A549 treated with ZK216348 at 1 μM for 4 hours (cell line): Measurements from ENCODE around the gene SHISA8. TPM values are rescaled to one million over a fixed set of nuclear protein-coding genes. Genes with fewer than 3 reads are reported as not detected.

Source experiments
- total RNA-seq: library from RNA; stranded (reverse); fragments of 200-300 nt; extraction: Qiagen RNA extraction; gene quantifications from 5 replicates; pipeline ENCODE4 v1.2.3, GENCODE V29; 2022; ENCODE audit warnings: low read depth

The SHISA8 gene
- 0.14 to 0.29 TPM (median 0.29 TPM) in 3 of 5 replicates, not detected in the others for total RNA-seq

DNA sequence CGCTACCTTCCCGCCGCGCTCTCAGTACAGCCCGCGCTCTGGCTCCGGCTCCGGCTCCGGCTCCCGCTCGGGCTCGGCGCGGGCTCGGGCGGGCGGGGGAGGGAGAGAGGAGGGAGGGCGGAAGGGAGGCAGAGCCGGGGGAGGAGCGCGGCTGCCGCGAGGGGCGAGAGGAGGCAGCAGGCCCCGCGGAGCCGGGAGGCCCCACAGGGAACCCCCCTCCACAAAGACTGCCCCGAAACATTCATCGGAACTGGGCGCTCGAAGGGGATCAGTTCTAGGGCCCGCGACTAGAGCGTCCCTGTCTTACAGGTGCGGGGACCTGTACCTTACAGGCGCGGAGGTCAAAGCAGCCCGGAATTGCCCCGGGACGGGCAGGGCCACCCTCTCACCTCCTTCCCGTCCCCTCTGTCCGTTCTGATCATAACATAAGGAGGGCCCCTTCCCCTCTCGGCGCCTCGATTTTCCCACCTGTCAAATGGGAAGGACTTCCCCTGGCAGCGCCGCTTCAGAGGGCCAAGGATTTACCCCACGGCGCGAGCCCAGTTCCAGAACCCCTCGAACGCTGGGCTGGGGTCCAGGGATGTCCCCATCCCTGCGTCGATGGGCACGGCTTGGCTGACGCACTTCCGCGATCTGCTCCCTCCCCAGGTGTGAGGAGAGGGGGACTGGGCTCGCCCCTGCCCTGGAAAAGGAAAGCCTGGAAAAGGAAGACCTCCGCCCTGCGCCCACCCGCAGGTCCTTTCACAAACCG, at the start of gene SHISA8:
SHISA8 (minus strand) TSS at position 40 of the 751 bp plus-strand sequence. CDS start 407 bp downstream, outside the sequence.

DNA sequence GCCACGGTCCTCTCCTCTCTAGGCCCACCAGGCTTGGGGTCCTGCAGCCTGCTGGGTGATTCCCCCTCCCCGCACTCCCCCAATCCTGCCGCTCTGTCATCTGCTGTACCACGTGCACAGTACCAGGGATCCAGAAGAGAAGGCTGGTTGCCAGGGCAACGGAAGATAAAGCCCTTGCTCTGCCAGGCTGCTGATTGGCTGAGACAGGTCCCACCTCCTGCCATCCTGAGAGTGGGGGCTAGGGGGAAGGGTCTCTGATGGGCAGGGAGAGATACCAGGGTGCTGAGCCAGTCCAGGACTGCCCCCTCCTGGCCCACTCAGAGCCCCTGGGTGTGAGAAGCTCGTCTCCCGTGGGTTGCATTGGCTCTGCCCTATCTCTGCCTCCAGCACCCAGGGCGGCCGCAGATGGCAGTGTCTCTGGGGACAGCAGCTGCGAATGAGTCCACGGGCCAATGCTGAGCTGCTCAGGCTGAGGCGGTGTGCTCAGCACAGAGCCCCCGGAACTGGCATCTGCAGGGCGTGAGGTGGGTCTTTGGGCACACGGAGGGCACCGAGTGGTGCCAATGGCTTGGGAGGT, 37.1 kb upstream of the SHISA8 start, which contains the start of gene SMIM45:
SMIM45 (plus strand) TSS at position 253 of the 577 bp plus-strand sequence.

DNA sequence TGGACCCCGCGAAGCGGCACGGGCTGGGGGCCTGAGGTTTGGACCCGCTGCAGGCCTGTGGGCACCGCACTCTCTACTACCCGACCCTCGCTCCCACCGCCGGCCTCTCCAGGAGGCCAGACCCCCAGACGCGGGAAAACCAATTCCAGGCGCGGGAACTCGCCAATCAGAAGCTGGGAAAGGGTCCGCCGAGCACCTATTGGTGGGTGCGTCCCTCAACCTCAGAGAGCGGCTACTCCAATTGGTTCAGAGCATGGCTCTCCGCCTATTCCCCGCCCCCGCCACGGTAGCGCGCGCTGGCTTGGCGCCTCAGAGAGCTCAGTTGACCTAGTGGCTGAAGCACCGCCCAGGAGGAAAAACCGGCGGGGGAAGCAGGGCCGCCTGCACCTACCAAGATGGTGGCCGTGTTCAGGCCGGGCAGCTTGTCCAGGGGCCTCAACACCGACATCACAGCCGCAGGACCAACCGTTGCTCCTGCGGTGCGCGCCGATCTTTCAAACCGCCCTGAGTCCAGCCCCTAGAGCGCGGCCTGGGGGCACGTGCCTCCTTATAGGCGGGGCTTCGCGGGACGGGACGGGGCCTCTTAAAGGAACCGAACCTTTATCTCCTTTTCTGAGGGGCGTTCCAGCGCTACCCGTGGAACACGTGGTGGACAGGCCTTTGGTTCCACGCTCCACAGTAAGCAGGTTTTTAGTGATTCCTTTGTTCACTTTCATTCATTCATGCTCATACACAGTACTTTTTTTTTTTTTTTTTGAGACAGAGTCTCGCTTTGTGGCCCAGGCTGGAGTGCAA, 32.0 kb upstream of the SHISA8 start, which contains the start of gene CENPM:
CENPM (minus strand) TSS at position 524 of the 795 bp plus-strand sequence; CDS start at position 448, 76 bp downstream.

Other genes starting within 250 kb of the SHISA8 start
- 121 to 188 TPM (median 163 TPM) in 5 replicates for gene SNU13, start 226.2 kb downstream of the SHISA8 start, total RNA-seq
- 0.21 TPM in 1 of 5 replicates, not detected in the others for gene MEI1, start 215.6 kb downstream of the SHISA8 start, total RNA-seq
- gene CCDC134, start 114.4 kb downstream of the SHISA8 start, total RNA-seq: 2.4 to 3.8 TPM (median 3.4 TPM) in 5 replicates
- 18.8 to 34.4 TPM (median 28.8 TPM) in 5 replicates for gene SREBF2, start 82.0 kb downstream of the SHISA8 start, total RNA-seq
- gene TNFRSF13C, start 11.7 kb upstream of the SHISA8 start, total RNA-seq: 0.11 to 0.37 TPM (median 0.15 TPM) in 5 replicates
- gene CENPM, start 32.1 kb upstream of the SHISA8 start, total RNA-seq: 19.3 to 38.8 TPM (median 37.3 TPM) in 5 replicates
- gene SEPTIN3, start 54.4 kb upstream of the SHISA8 start, total RNA-seq: 0.83 to 1.5 TPM (median 1.3 TPM) in 5 replicates
- 0.12 TPM in 1 of 5 replicates, not detected in the others for gene WBP2NL, start 83.7 kb upstream of the SHISA8 start, total RNA-seq
- gene NAGA, start 155.7 kb upstream of the SHISA8 start, total RNA-seq: 3.7 to 8.2 TPM (median 7.0 TPM) in 5 replicates
- gene PHETA2, start 159.2 kb upstream of the SHISA8 start, total RNA-seq: not detected in 5 replicates
- gene SMDT1, start 164.6 kb upstream of the SHISA8 start, total RNA-seq: 30.2 to 42.0 TPM (median 38.1 TPM) in 5 replicates
- 61.8 to 72.3 TPM (median 66.9 TPM) in 5 replicates for gene NDUFA6, start 175.7 kb upstream of the SHISA8 start, total RNA-seq
- gene CYP2D6, start 215.7 kb upstream of the SHISA8 start, total RNA-seq: 0.40 to 0.54 TPM (median 0.50 TPM) in 5 replicates